Measurements from ENCODE around the gene TXNL4B.

Gene TXNL4B

DNA sequence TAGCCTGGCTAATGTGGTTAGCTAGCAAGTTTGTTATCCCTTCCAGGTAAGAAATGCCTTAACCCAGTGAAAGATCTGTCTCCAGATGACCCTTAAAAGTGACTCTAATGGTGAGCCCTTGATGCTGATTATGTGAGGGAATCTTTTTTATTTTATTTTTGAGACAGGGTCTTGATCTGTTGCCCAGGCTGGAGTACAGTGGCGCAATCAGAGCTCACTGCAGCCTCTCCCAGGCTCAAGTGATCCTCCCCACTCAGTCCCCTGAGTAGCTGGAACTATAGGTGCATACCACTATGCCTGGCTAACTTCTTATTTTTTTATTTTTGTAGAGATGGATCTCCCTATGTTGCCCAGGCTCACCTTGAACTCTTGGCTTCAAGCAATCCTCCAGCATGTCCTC lies 49.9 kb downstream of the TXNL4B start:
- H3K27me3 ChIP-seq (ENCODE audit: control insufficient read depth, insufficient read depth, low read length), result no peaks in the 10 kb centered on the region
- H3K4me3 ChIP-seq (ENCODE audit: low read length), result no peak overlapping the region
- peaks cover 5% of the 10 kb centered on the region for H3K4me1 ChIP-seq (ENCODE audit: control insufficient read depth, insufficient read depth, low read length)
- no peaks in the 10 kb centered on the region for H3K9me3 ChIP-seq (ENCODE audit: control insufficient read depth, low read length)
- H3K36me3 ChIP-seq (ENCODE audit: control insufficient read depth, insufficient read depth, low read length), result no peaks in the 10 kb centered on the region
- H3K9ac ChIP-seq (ENCODE audit: low read length), result no peak overlapping the region

DNA sequence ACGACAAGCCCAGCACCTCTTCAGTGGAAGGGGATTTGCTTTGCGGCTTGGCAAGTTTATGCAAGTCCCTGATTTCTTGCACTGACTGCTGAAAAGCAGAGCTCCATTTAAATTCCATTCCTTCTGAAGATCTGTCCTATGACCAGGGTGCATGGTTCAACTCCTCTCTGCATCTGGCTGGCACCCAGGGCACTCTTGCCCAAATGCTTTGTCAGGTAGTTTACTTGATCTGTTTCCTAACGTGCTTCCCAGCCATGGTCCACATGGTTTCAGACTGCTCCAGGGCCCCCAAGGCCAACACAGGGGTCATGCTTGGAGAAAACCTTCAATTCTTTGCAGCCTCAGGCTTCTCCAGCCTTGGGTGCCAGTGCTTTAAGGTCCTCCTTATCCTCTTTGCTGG lies 50.4 kb downstream of the TXNL4B start:
- Histone ChIP-seq H3K9ac (ENCODE audit: low read length) (no peak overlapping the region), H3K36me3 (ENCODE audit: control insufficient read depth, insufficient read depth, low read length) (no peaks in the 10 kb centered on the region), H3K9me3 (ENCODE audit: control insufficient read depth, low read length) (no peaks in the 10 kb centered on the region), H3K4me3 (ENCODE audit: low read length) (no peak overlapping the region), H3K4me1 (ENCODE audit: control insufficient read depth, insufficient read depth, low read length) (peaks cover 5% of the 10 kb centered on the region), H3K27me3 (ENCODE audit: control insufficient read depth, insufficient read depth, low read length) (no peaks in the 10 kb centered on the region)

DNA sequence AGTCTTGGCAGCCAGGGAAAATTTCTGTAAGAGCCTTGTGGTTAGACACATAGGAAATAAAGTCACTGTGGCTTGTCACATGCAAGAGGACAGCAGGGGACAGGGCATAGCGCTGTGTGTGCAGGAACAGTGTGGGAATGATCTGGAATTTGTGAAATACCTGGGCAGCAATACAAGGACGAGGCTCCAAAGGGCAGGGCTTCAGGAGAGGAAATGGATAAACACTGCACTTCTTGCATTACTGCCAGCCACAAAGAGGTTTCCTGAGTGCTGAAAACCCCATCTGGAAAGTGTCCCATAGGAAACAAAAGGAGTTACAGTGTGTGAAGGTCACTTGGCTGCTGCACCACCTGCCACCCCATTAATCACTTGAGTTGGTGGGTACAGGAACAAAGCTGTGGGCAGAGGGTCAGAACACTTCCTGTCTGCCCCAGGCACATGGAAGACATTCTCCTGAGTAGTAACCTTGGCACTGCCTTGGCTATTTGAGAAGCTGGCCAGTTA lies 51.2 kb downstream of the TXNL4B start:
- Histone ChIP-seq H3K9me3 (ENCODE audit: control insufficient read depth, low read length) (no peaks in the 10 kb centered on the region), H3K9ac (ENCODE audit: low read length) (peak overlapping the region; percentile 2), H3K27me3 (ENCODE audit: control insufficient read depth, insufficient read depth, low read length) (no peaks in the 10 kb centered on the region), H3K4me1 (ENCODE audit: control insufficient read depth, insufficient read depth, low read length) (peaks cover 5% of the 10 kb centered on the region), H3K36me3 (ENCODE audit: control insufficient read depth, insufficient read depth, low read length) (no peaks in the 10 kb centered on the region), H3K4me3 (ENCODE audit: low read length) (no peak overlapping the region)

DNA sequence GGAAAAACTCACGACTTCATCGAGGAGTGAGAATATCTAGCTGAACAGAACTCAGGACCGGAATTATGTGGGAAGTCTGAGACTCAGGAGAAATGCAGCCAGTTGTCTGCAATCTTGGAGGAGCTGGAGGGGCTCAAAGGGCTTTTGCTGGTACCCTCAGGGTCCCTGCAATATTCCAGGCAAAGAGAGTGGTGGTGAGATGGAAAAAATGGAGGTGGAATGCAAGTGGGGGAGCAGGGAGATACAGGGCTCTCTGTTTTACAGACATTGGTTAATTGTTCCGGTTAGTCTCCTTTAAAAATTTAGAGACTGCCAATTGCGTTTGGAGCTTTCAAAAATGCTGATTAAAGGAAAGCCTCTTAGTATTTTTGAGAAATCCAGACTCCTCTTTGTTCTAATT lies 57.3 kb downstream of the TXNL4B start:
- Histone ChIP-seq H3K36me3 (ENCODE audit: control insufficient read depth, insufficient read depth, low read length) (no peaks in the 10 kb centered on the region), H3K9ac (ENCODE audit: low read length) (no peak overlapping the region), H3K4me3 (ENCODE audit: low read length) (no peak overlapping the region), H3K4me1 (ENCODE audit: control insufficient read depth, insufficient read depth, low read length) (no peaks in the 10 kb centered on the region), H3K27me3 (ENCODE audit: control insufficient read depth, insufficient read depth, low read length) (no peaks in the 10 kb centered on the region), H3K9me3 (ENCODE audit: control insufficient read depth, low read length) (no peaks in the 10 kb centered on the region)

All from mucosa of stomach (tissue), 1 donor.